ENCODE results near the gene SH3BGRL. TPM values are rescaled to one million over a fixed set of nuclear protein-coding genes. Genes with fewer than 3 reads are reported as not detected.

Gene SH3BGRL
- polyA plus RNA-seq, 1 of the 3 experiments (the other 2 are of a cell fraction), result 43.6 TPM

DNA sequence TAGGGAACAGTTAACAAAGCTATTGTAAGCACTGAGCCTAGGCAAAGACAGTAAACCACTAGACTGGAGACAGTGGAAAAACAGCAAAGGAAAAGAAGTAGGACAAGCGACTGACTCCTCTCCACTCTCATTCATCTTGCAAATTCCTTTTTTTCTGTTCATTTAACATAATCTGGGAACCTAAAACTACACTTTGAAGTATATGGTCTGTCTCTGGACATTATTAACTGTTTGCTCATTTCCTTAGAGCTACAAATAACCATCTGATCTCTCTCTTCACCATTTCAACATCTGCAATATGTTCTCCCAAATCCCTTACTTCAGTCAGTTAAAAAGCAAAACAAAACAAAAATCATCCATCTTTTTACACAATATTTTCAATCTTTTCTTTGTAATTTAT, 831 bp upstream of the SH3BGRL start:
- ChIA-PET POLR2A (no interaction called here), CTCF (no interaction called here)
- WGBS (ENCODE audit: low lambda C conversion rate), result 34% methylated on average over 1 of the region's 1 CpG

DNA sequence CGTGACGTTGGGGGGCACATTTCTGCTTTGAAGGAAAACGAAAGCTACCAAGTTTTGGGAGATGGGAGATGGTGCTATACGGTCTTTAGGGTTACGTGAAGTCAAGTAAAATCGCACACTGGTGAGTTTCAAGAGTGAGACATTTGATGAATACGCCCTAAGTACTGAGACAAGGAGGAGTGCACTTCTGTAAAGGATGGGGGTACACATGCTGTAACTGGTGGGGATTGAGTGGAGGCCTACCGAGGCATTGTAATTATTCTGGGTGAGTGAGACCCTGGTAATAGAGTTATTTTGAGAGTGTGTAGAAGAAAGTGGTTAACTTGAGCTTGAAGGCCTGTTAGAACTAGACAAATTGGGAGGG, 536 bp downstream of the SH3BGRL start:
- Histone ChIP-seq H3K4me1 (ENCODE audit: control insufficient read depth in 1 of 2, insufficient read depth in 2 of 2, low read depth in 1 of 2, low read length in 1 of 2) (no peaks in the 10 kb centered on the region; a peak in 1 of 4 replicates), H3K79me2 (ENCODE audit: insufficient read depth) (peaks cover 24% of the 10 kb centered on the region), H3K9ac (peak overlapping the region; percentile 76), H3K4me3 (ENCODE audit: low read depth in 2 of 2, low read length in 1 of 2) (peak overlapping the region; percentile 69), H3F3A (replicated peaks; ENCODE audit: insufficient read depth) (peaks cover 6% of the 10 kb centered on the region), H3K9me2 (no peaks in the 10 kb centered on the region), H3K36me3 (replicated peaks in 1 of 2; ENCODE audit: control insufficient read depth in 1 of 2, insufficient read depth in 2 of 2, low read length in 1 of 2) (no peaks in the 10 kb centered on the region), H3K4me2 (peak overlapping the region; percentile 80), H4K20me1 (ENCODE audit: insufficient read depth) (no peaks in the 10 kb centered on the region), H3K9me3 (no peaks in the 10 kb centered on the region), H3K27ac (ENCODE audit: low read depth in 2 of 2, low read length in 1 of 2) (peak overlapping the region; percentile 74 to 90), H3K27me3 (ENCODE audit: insufficient read depth) (no peaks in the 10 kb centered on the region), H2AFZ (ENCODE audit: low read depth) (peak overlapping the region; percentile 92)
- no peak for DNase-seq
- under 1% methylated on average over 8 of the region's 8 CpGs for WGBS (ENCODE audit: low lambda C conversion rate)
- TF ChIP-seq, protein P1, sequence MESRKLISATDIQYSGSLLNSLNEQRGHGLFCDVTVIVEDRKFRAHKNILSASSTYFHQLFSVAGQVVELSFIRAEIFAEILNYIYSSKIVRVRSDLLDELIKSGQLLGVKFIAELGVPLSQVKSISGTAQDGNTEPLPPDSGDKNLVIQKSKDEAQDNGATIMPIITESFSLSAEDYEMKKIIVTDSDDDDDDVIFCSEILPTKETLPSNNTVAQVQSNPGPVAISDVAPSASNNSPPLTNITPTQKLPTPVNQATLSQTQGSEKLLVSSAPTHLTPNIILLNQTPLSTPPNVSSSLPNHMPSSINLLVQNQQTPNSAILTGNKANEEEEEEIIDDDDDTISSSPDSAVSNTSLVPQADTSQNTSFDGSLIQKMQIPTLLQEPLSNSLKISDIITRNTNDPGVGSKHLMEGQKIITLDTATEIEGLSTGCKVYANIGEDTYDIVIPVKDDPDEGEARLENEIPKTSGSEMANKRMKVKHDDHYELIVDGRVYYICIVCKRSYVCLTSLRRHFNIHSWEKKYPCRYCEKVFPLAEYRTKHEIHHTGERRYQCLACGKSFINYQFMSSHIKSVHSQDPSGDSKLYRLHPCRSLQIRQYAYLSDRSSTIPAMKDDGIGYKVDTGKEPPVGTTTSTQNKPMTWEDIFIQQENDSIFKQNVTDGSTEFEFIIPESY (IDR thresholded peaks at IDR 0.05; ENCODE audit: borderline replicate concordance, low read depth), result no peak
- TF ChIP-seq USF1 (IDR thresholded peaks at IDR 0.05; ENCODE audit: borderline replicate concordance, low read depth) (no peak), JUND (IDR thresholded peaks at IDR 0.05) (no peak), RAD21 (IDR thresholded peaks at IDR 0.05; ENCODE audit: low read length) (no peak), YY1 (IDR thresholded peaks at IDR 0.05; ENCODE audit: low read depth) (no peak), TAF1 (IDR thresholded peaks at IDR 0.05; ENCODE audit: borderline replicate concordance, low read depth, low read length) (no peak), SMC3 (IDR thresholded peaks at IDR 0.05; ENCODE audit: low read depth, low read length) (no peak), RXRA (IDR thresholded peaks at IDR 0.05; ENCODE audit: borderline replicate concordance, low read depth) (no peak), GATA2 (CRISPR knock-in tag; IDR thresholded peaks at IDR 0.05) (no peak), RFX5 (IDR thresholded peaks at IDR 0.05; ENCODE audit: low read length) (no peak), EP300 (IDR thresholded peaks at IDR 0.05; ENCODE audit: borderline replicate concordance in 1 of 2, low read depth in 1 of 2, low read length in 1 of 2) (no peak), PBX3 (IDR thresholded peaks at IDR 0.05) (no peak), GABPA (IDR thresholded peaks at IDR 0.05; ENCODE audit: low read depth) (no peak), MAX (IDR thresholded peaks at IDR 0.05; ENCODE audit: low read depth) (no peak)
- TF ChIP-seq, protein P2, sequence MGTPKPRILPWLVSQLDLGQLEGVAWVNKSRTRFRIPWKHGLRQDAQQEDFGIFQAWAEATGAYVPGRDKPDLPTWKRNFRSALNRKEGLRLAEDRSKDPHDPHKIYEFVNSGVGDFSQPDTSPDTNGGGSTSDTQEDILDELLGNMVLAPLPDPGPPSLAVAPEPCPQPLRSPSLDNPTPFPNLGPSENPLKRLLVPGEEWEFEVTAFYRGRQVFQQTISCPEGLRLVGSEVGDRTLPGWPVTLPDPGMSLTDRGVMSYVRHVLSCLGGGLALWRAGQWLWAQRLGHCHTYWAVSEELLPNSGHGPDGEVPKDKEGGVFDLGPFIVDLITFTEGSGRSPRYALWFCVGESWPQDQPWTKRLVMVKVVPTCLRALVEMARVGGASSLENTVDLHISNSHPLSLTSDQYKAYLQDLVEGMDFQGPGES (IDR thresholded peaks at IDR 0.05; ENCODE audit: low read depth, low read length), result no peak
- TF ChIP-seq, protein P3, sequence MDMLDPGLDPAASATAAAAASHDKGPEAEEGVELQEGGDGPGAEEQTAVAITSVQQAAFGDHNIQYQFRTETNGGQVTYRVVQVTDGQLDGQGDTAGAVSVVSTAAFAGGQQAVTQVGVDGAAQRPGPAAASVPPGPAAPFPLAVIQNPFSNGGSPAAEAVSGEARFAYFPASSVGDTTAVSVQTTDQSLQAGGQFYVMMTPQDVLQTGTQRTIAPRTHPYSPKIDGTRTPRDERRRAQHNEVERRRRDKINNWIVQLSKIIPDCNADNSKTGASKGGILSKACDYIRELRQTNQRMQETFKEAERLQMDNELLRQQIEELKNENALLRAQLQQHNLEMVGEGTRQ (IDR thresholded peaks at IDR 0.05; ENCODE audit: borderline replicate concordance, low read depth, low read length), result no peak
- POLR2A ChIA-PET, result interaction anchor here (0.6 kb wide), 2 partner anchors 23 to 660 kb away, joined by 3 to 4 read pairs; no protein-coding TSS in a partner anchor
- CTCF ChIA-PET, result no interaction called here

More for the DNA sequence above, 831 bp upstream of the SH3BGRL start:
- Histone ChIP-seq H3K79me2 (ENCODE audit: insufficient read depth) (peaks cover 24% of the 10 kb centered on the region), H3K4me1 (ENCODE audit: control insufficient read depth in 1 of 2, insufficient read depth in 2 of 2, low read depth in 1 of 2, low read length in 1 of 2) (no peaks in the 10 kb centered on the region; a peak in 1 of 4 replicates), H2AFZ (ENCODE audit: low read depth) (peak overlapping the region; percentile 92), H3F3A (replicated peaks; ENCODE audit: insufficient read depth) (peaks cover 6% of the 10 kb centered on the region), H3K27me3 (ENCODE audit: insufficient read depth) (no peaks in the 10 kb centered on the region), H3K9me3 (no peaks in the 10 kb centered on the region), H3K4me2 (peak overlapping the region; percentile 80), H4K20me1 (ENCODE audit: insufficient read depth) (no peaks in the 10 kb centered on the region), H3K9me2 (no peaks in the 10 kb centered on the region), H3K9ac (peak overlapping the region; percentile 76), H3K27ac (ENCODE audit: low read depth in 2 of 2, low read length in 1 of 2) (peak overlapping the region; percentile 74 to 88), H3K36me3 (replicated peaks in 1 of 2; ENCODE audit: control insufficient read depth in 1 of 2, insufficient read depth in 2 of 2, low read length in 1 of 2) (no peaks in the 10 kb centered on the region), H3K4me3 (ENCODE audit: low read depth in 2 of 2, low read length in 1 of 2) (peak overlapping the region; percentile 69)
- TF ChIP-seq TEAD4 (IDR thresholded peaks at IDR 0.05; ENCODE audit: borderline replicate concordance, insufficient read depth), result no peak
- TF ChIP-seq NFIC (IDR thresholded peaks at IDR 0.05; ENCODE audit: borderline replicate concordance), result no peak
- TF ChIP-seq RAD21 (IDR thresholded peaks at IDR 0.05; ENCODE audit: low read length), result no peak
- no peak for TF ChIP-seq NRF1 (IDR thresholded peaks at IDR 0.05; ENCODE audit: low read depth, low read length)
- no peak for DNase-seq

Data from SK-N-SH (cell line).